ENCODE data around the gene SEMA3G. TPM values are rescaled to one million over a fixed set of nuclear protein-coding genes. Genes with fewer than 3 reads are reported as not detected.

Gene SEMA3G
- total RNA-seq, 1 experiment from 2014 or later, result 1.6 TPM

- TF ChIP-seq AFF4 (CRISPR knock-in tag; IDR thresholded peaks at IDR 0.05; ENCODE audit: borderline replicate concordance), result no peak
- no peak for TF ChIP-seq MLX (CRISPR knock-in tag; IDR thresholded peaks at IDR 0.05)
- TF ChIP-seq ZNF281 (CRISPR knock-in tag; IDR thresholded peaks at IDR 0.05), result no peak
- TF ChIP-seq KAT7 (CRISPR knock-in tag; IDR thresholded peaks at IDR 0.05; ENCODE audit: borderline replicate concordance), result no peak
- no peak for TF ChIP-seq ZNF532 (CRISPR knock-in tag; IDR thresholded peaks at IDR 0.05; ENCODE audit: borderline replicate concordance)
Measured at GRCh38 chr3:52393131-52393807, 51.6 kb downstream of the SEMA3G start (continued).

- H3K4me3 Mint-ChIP-seq, result no peak overlapping the region
- H3K4me1 Mint-ChIP-seq, result no peaks in the 10 kb centered on the region
- ATAC-seq (no peak), DNase-seq (ENCODE audit: low spot score) (no peak)
- no peak overlapping the region for H3K27ac Mint-ChIP-seq
- ChIA-PET CTCF (interaction anchor here (1.3 kb wide), 1 partner anchor 7 kb away, joined by 5 read pairs; no protein-coding TSS in a partner anchor), POLR2A (no interaction called here)
- no peak for TF ChIP-seq NR1H2 (CRISPR knock-in tag; IDR thresholded peaks at IDR 0.05)
- no peak for TF ChIP-seq PRRX2 (CRISPR knock-in tag; IDR thresholded peaks at IDR 0.05)
- no peak for TF ChIP-seq ZNF512 (CRISPR knock-in tag; IDR thresholded peaks at IDR 0.05; ENCODE audit: borderline replicate concordance)
- TF ChIP-seq SMAD4 (CRISPR knock-in tag; IDR thresholded peaks at IDR 0.05), result no peak
- no peak for TF ChIP-seq E2F1 (CRISPR knock-in tag; IDR thresholded peaks at IDR 0.05)
- H3K27me3 Mint-ChIP-seq (ENCODE audit: low read depth), result peaks cover 5% of the 10 kb centered on the region; the same call in 1 of the 2 replicates
- no peaks in the 10 kb centered on the region for H3K9me3 Mint-ChIP-seq
- H3K36me3 Mint-ChIP-seq, result no peaks in the 10 kb centered on the region
Measured at GRCh38 chr3:52392216-52392930, 52.5 kb downstream of the SEMA3G start.
